GM12878 (cell line): ENCODE results near the gene ADCY2. TPM values are rescaled to one million over a fixed set of nuclear protein-coding genes. Genes with fewer than 3 reads are reported as not detected.

Source experiments
- ATAC-seq: fragments of 200-7000 bp; cut with Tn5 transposase; 3 replicates; pipeline ENCODE4 v1.9.1; 2020; ENCODE audit warnings: mild to moderate bottlenecking, moderate library complexity
- BruUV-seq: library from RNA; stranded (reverse); fragments of 400-500 nt; replicated peaks from 2 replicates; lab custom pipeline; 2021; lab: Mats Ljungman, UMichigan
- CTCF ChIA-PET: fragments of 300-600 bp; sonication (Branson Sonifier 250); formaldehyde crosslinking; extraction: SDS; loops from one replicate; lab custom pipeline; 2021; ENCODE audit warnings: inconsistent platforms; lab: Yijun Ruan, JAX
- POLR2A ChIA-PET: fragments of 350-600 bp; formaldehyde crosslinking; extraction: SDS; loops from one replicate; lab custom pipeline; 2021; ENCODE audit warnings: inconsistent platforms; lab: Charles Lee
- RAD21 ChIA-PET: fragments of 300-600 bp; sonication (Branson Sonifier 250); formaldehyde crosslinking; loops from one replicate; lab custom pipeline; 2023; ENCODE audit warnings: antibody characterized with exemption; ENCODE audit not compliant: unreplicated experiment; lab: Charles Lee
- SMC1A ChIA-PET: fragments of 300-600 bp; sonication (Branson Sonifier 250); formaldehyde crosslinking; loops from one replicate; lab custom pipeline; 2023; ENCODE audit not compliant: unreplicated experiment, uncharacterized antibody; lab: Charles Lee
- DNase-seq: peaks from one replicate; pipeline ENCODE4 v3.0.0-alpha.2; 2011; ENCODE audit warnings: low read depth, low spot score
- FAIRE-seq: peaks from 3 replicates; lab custom pipeline; 2011; peaks lifted over from hg19 to GRCh38; lab: Jason Lieb, UNC
- H2AFZ ChIP-seq: 2 replicates; pipeline ENCODE4 v1.6.0; 2011; ENCODE audit warnings: low read depth, low read length, control low read depth; ENCODE audit not compliant: control insufficient read depth
- H3K27ac ChIP-seq: 2 replicates; pipeline ENCODE4 v1.5.1; 2011; ENCODE audit warnings: control low read depth; ENCODE audit not compliant: control insufficient read depth, insufficient read depth
- H3K27me3 ChIP-seq, 2 experiments: replicated peaks in 1 of 2; 2 replicates each; pipeline versions ENCODE4 v1.6.0 to v1.6.1; 2011; ENCODE audit warnings: low read length in 1 of 2; ENCODE audit not compliant: control insufficient read depth in 2 of 2, insufficient read depth in 2 of 2
- H3K36me3 ChIP-seq, 2 experiments: 2 replicates each; pipeline ENCODE4 v1.5.1; 2011; ENCODE audit warnings: low read length in 1 of 2; ENCODE audit not compliant: control insufficient read depth in 2 of 2, insufficient read depth in 2 of 2
- H3K4me1 ChIP-seq: 2 replicates; pipeline ENCODE4 v1.6.1; 2011; ENCODE audit warnings: mild to moderate bottlenecking, low read length, moderate library complexity, mixed read lengths; ENCODE audit not compliant: control insufficient read depth, insufficient read depth
- H3K4me2 ChIP-seq: 2 replicates; pipeline ENCODE4 v1.6.0; 2011; ENCODE audit warnings: control low read depth; ENCODE audit not compliant: control insufficient read depth, insufficient read depth
- H3K4me3 ChIP-seq: fragments of 200-600 bp; sonication (generic); 2 replicates; pipeline ENCODE4 v1.5.1; 2016
- H3K79me2 ChIP-seq: 2 replicates; pipeline ENCODE4 v1.6.0; 2011; ENCODE audit warnings: low read length; ENCODE audit not compliant: control insufficient read depth, insufficient read depth
- H3K9ac ChIP-seq: 2 replicates; pipeline ENCODE4 v1.8.0; 2011; ENCODE audit warnings: low read length, control low read depth, mixed read lengths; ENCODE audit not compliant: control insufficient read depth, insufficient read depth
- H3K9me3 ChIP-seq: replicated peaks from 3 replicates; pipeline ENCODE4 v1.5.1; 2011; ENCODE audit warnings: mild to moderate bottlenecking, low read length; ENCODE audit not compliant: control insufficient read depth, insufficient read depth
- H4K20me1 ChIP-seq: 2 replicates; pipeline ENCODE4 v1.6.0; 2011; ENCODE audit not compliant: control insufficient read depth, insufficient read depth
- ATF2 ChIP-seq: IDR thresholded peaks from 2 replicates; pipeline ENCODE4 v1.6.1; 2012; ENCODE audit warnings: low read length, inconsistent platforms
- CBFB ChIP-seq: IDR thresholded peaks from 2 replicates; pipeline ENCODE4 v1.6.1; 2016; ENCODE audit warnings: antibody characterized with exemption, low read depth
- EGR1 ChIP-seq, 2 experiments: IDR thresholded peaks; 1 replicate in 1 of 2; 2 replicates in 1 of 2; pipeline ENCODE4 v1.6.1; 2011 to 2012; ENCODE audit warnings: low read depth in 2 of 2, low read length in 2 of 2, borderline replicate concordance in 1 of 2, mild to moderate bottlenecking in 1 of 2, moderate library complexity in 1 of 2
- ETV6 ChIP-seq, 2 experiments: fragments of 450-650 bp in 1 of 2; IDR thresholded peaks in 1 of 2; conservative IDR thresholded peaks in 1 of 2; 2 replicates each; pipeline ENCODE4 v1.6.1; 2014; ENCODE audit warnings: antibody characterized with exemption in 1 of 2, borderline replicate concordance in 1 of 2, low read depth in 1 of 2, mild to moderate bottlenecking in 1 of 2, moderate library complexity in 1 of 2
- PBX3 ChIP-seq: IDR thresholded peaks from 2 replicates; pipeline ENCODE4 v1.6.1; 2011; ENCODE audit warnings: mild to moderate bottlenecking, low read depth, low read length, moderate library complexity; ENCODE audit not compliant: insufficient replicate concordance
- SIX5 ChIP-seq: IDR thresholded peaks from 2 replicates; pipeline ENCODE4 v1.6.1; 2011; ENCODE audit warnings: mild to moderate bottlenecking, low read depth, low read length, moderate library complexity; ENCODE audit not compliant: severe bottlenecking
- SUPT20H ChIP-seq: IDR thresholded peaks from 2 replicates; pipeline ENCODE4 v1.6.1; 2011; ENCODE audit warnings: low read depth, mild to moderate bottlenecking, low read length, moderate library complexity, borderline replicate concordance; ENCODE audit not compliant: control insufficient read depth
- WGBS: methylation state at CpG from one replicate; pipeline ENCODE4 v1.1.6; 2016; ENCODE audit warnings: low lambda C conversion rate; ENCODE audit not compliant: insufficient replicate concordance, insufficient coverage; ENCODE audit errors: missing lambda C conversion rate; 5-methylcytosine and 5-hydroxymethylcytosine counted together
- in situ Hi-C: fragments of 300-500 bp; cut with MboI; formaldehyde crosslinking; loops from 9 replicates; pipeline ENCODE4 v1.14.3; 2018; ENCODE audit warnings: mixed read lengths
- intact Hi-C: fragments of 100-400 bp; cut with micrococcal nuclease; formaldehyde crosslinking; loops from one replicate; pipeline ENCODE4 v1.14.2; 2022; ENCODE audit not compliant: unreplicated experiment
- polyA plus RNA-seq, 11 experiments: library from polyadenylated mRNA; depleted of rRNA in 4 of 11; unstranded in 6 of 11; stranded (reverse) in 5 of 11; fragments of >200 nt; fragmentation: Nextera tagmentation in 4 of 11; fragmentation: Illumina TruSeq in 1 of 11; extraction: Ambion mirVana in 4 of 11; extraction: Trizol in 1 of 11; gene quantifications; 1 replicate in 1 of 11; 2 replicates in 10 of 11; pipeline versions ENCODE4 v1.2.1 to v1.2.3, GENCODE V29; 2011 to 2016; ENCODE audit warnings: inconsistent platforms in 2 of 11, missing spikeins in 2 of 11, low read depth in 1 of 11
- total RNA-seq, 4 experiments: library from RNA; depleted of rRNA in 3 of 4; stranded (reverse); fragments of >200 nt in 3 of 4; fragmentation: Illumina TruSeq in 1 of 4; extraction: Trizol in 1 of 4; gene quantifications; 2 replicates each; pipeline versions ENCODE4 v1.2.1 to v1.2.3, GENCODE V29; 2013 to 2021

Gene ADCY2
- total and polyA plus RNA-seq, 10 of the 15 experiments (the other 5 are each of a cell fraction or from before 2014, with no cell fraction given): 0.07 to 0.26 TPM; not detected in 8

DNA sequence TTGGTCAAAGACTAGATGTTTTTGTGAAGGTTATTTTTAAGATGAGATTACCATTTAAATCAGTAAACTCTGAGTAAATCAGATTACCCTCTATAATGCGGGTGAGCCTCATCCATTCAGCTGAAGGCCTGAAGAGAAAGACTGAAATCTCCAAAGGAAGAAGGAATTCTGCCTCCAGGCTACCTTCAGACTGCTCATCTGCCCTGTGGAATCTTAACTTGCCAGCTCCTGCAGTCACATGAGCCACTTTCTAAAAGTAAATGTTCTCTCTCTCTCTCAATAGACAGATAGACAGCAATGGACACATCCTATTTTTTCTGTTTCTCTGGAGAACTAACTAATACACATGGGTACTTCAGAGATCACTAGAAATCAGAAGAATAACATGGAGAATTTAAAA is 272.2 kb downstream of the ADCY2 start:
- ATAC-seq (no peak), FAIRE-seq (no peak), DNase-seq (no peak)
- Histone ChIP-seq H3K4me3 (no peak overlapping the region), H2AFZ (no peak overlapping the region), H3K4me2 (no peak overlapping the region), H4K20me1 (no peaks in the 10 kb centered on the region), H3K27me3 (no peaks in the 10 kb centered on the region), H3K79me2 (no peaks in the 10 kb centered on the region), H3K4me1 (no peaks in the 10 kb centered on the region), H3K9ac (no peak overlapping the region), H3K27ac (no peak overlapping the region), H3K9me3 (no peaks in the 10 kb centered on the region), H3K36me3 (no peaks in the 10 kb centered on the region)
- WGBS: 100% methylated on average over 1 of the region's 1 CpG
- in situ Hi-C loops: no loop called here
- RAD21 ChIA-PET: no interaction called here
- POLR2A ChIA-PET: no interaction called here
- TF ChIP-seq CBFB: no peak
- no peak for TF ChIP-seq PBX3
- no peak for TF ChIP-seq SIX5
- TF ChIP-seq ATF2: no peak
- TF ChIP-seq ETV6 (conservative IDR thresholded peaks at IDR 0.05 in 1 of 2, IDR thresholded peaks at IDR 0.05 in 1 of 2; ENCODE audit: borderline replicate concordance in 1 of 2, low read depth in 1 of 2): no peak
- no peak for TF ChIP-seq SUPT20H
- no peak for TF ChIP-seq EGR1 (IDR thresholded peaks at IDR 0.05; ENCODE audit: borderline replicate concordance in 1 of 2, low read depth in 2 of 2, low read length in 2 of 2)
- CTCF ChIA-PET: no interaction called here
- SMC1A ChIA-PET: no interaction called here
- no TSS peak for BruUV-seq
- intact Hi-C loops: no loop called here
